Activated CD4-positive, alpha-beta T cell treated with anti-CD3 and anti-CD28 coated beads, Interleukin-2, amount 10 ng/mL, durations not matched to agents 24 days and 14 days (primary cell): ENCODE measurements around the gene SLC44A4. TPM values are rescaled to one million over a fixed set of nuclear protein-coding genes. Genes with fewer than 3 reads are reported as not detected.
"Not testable (repeated sequence)": the region's sequence is repeated elsewhere in the genome, so short reads cannot be mapped to it uniquely, and the experiment has no call there.

ENCODE experiments used
- DNase-seq: peaks from one replicate; pipeline ENCODE4 v3.0.0; 2022
- H3K27ac Mint-ChIP-seq: one replicate; pipeline ENCODE4 v1.8.0; 2022; ENCODE audit warnings: mild to moderate bottlenecking, mixed read lengths
- H3K27me3 Mint-ChIP-seq: one replicate; pipeline ENCODE4 v1.8.0; 2022; ENCODE audit warnings: mixed read lengths
- H3K36me3 Mint-ChIP-seq: one replicate; pipeline ENCODE4 v1.8.0; 2022; ENCODE audit warnings: low read depth, mild to moderate bottlenecking, mixed read lengths
- H3K4me1 Mint-ChIP-seq: one replicate; pipeline ENCODE4 v1.8.0; 2021; ENCODE audit warnings: mixed read lengths
- H3K4me3 Mint-ChIP-seq: one replicate; pipeline ENCODE4 v1.8.0; 2022; ENCODE audit warnings: mild to moderate bottlenecking, moderate library complexity, mixed read lengths
- H3K9me3 Mint-ChIP-seq: one replicate; pipeline ENCODE4 v1.8.0; 2021; ENCODE audit warnings: mixed read lengths
- intact Hi-C: fragments of 100-400 bp; cut with micrococcal nuclease; formaldehyde crosslinking; loops from one replicate; pipeline ENCODE4 v1.15.1; 2023
- total RNA-seq: library from RNA; stranded (reverse); gene quantifications from 2 replicates; pipeline ENCODE4 v1.2.3, GENCODE V29; 2022

Gene SLC44A4
- total RNA-seq, 1 donor from 2014 or later: not detected

GRCh38 chr6:31880616-31881015 lies 1.8 kb upstream of the SLC44A4 start:
- H3K4me3 Mint-ChIP-seq: no peak overlapping the region
- DNase-seq: no peak
- H3K36me3 Mint-ChIP-seq: peaks cover 38% of the 10 kb centered on the region
- H3K4me1 Mint-ChIP-seq: no peaks in the 10 kb centered on the region
- intact Hi-C loops: no loop called here
- H3K9me3 Mint-ChIP-seq: no peaks in the 10 kb centered on the region
- no peaks in the 10 kb centered on the region for H3K27me3 Mint-ChIP-seq
- H3K27ac Mint-ChIP-seq: no peak overlapping the region

- Mint-ChIP-seq H3K4me3 (no peak overlapping the region), H3K27me3 (no peaks in the 10 kb centered on the region), H3K9me3 (no peaks in the 10 kb centered on the region), H3K36me3 (peaks cover 33% of the 10 kb centered on the region), H3K4me1 (no peaks in the 10 kb centered on the region), H3K27ac (no peak overlapping the region)
- no peak for DNase-seq
- intact Hi-C loops: no loop called here
Observed at GRCh38 chr6:31879901-31880300, 1.1 kb upstream of the SLC44A4 start.

DNA sequence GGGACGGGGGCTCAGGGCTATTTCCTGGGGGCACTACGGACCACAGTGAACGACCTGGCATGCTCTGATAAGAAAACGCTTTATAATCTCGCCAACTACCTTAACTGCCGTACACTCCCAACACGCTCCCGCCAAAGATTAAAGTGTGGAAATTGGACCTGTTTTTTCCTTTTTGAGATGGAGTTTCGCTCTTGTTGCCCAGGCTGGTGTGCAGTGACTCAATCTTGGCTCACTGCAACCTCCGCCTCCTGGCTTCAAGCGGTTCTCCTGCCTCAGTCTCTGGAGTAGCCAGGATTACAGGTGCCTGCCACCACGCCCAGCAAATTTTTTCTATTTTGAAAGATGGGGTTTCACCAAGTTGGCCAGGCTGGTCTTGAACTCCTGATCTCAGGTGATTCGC lies 346 bp upstream of the SLC44A4 start:
- Mint-ChIP-seq H3K4me1 (peaks cover 2% of the 10 kb centered on the region), H3K27me3 (no peaks in the 10 kb centered on the region)

DNA sequence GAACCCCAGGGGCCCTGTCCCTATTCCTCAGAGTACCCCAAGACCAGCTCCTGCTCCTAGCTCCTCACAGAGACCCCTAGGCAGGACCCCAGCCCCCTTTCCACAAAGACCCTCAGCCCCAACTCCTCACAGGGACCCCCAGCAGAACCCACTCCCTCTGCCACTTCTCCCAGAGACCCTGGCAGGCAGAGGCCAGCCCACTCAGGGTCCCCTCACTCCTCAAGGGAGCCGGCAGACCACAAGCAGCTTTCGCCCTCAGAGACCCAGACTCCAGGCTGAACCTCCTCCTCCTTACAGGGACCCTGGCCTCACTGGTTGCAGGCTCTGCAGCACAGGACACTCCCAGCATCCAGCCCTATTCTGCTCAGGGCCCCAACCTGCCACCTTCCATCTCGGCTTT lies 575 bp downstream of the SLC44A4 start:
- H3K36me3 Mint-ChIP-seq: peaks cover 28% of the 10 kb centered on the region
- H3K27me3 Mint-ChIP-seq: no peaks in the 10 kb centered on the region
- H3K27ac Mint-ChIP-seq: no peak overlapping the region
- H3K9me3 Mint-ChIP-seq: no peaks in the 10 kb centered on the region
- H3K4me3 Mint-ChIP-seq: no peak overlapping the region
- intact Hi-C loops: no loop called here
- no peak for DNase-seq
- H3K4me1 Mint-ChIP-seq: peaks cover 2% of the 10 kb centered on the region

More for the DNA sequence above, 346 bp upstream of the SLC44A4 start:
- Mint-ChIP-seq H3K27ac (no peak overlapping the region), H3K4me3 (no peak overlapping the region), H3K9me3 (no peaks in the 10 kb centered on the region), H3K36me3 (peaks cover 31% of the 10 kb centered on the region)
- DNase-seq: no peak
- intact Hi-C loops: no loop called here

DNA sequence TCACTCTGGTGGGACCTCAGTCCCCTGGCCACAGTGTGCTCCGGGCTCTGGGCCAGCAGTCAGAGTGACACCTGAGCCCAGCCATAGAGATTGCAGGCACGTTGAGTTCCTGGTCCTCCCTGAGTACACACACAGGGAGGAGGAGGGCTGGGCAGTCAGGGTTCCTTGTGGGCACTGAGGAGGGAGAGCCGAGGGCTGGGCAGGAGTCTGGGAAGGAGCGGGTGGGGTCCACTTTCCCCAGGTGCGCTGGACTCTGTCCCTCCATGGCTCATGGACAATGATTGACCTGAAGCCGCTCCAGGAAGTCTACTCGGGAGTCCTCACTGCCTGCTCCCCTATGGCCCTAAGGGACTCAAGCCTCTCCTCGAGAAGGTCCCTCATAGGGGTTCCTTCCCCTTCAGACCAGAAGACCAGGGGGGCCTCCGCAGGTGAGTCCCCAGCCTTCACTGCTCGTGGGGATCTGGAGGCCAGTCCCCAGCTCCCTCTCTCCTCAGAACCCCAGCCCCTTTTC lies 1.1 kb downstream of the SLC44A4 start:
- Mint-ChIP-seq H3K27me3 (no peaks in the 10 kb centered on the region), H3K27ac (no peak overlapping the region)

GRCh38 chr6:31877125-31877650 lies 1.6 kb downstream of the SLC44A4 start:
- DNase-seq: no peak
- H3K4me1 Mint-ChIP-seq: peaks cover 2% of the 10 kb centered on the region
- no peaks in the 10 kb centered on the region for H3K9me3 Mint-ChIP-seq
- no peak overlapping the region for H3K4me3 Mint-ChIP-seq
- no peak overlapping the region for H3K27ac Mint-ChIP-seq
- peaks cover 20% of the 10 kb centered on the region for H3K36me3 Mint-ChIP-seq
- intact Hi-C loops: no loop called here
- no peaks in the 10 kb centered on the region for H3K27me3 Mint-ChIP-seq

More for the DNA sequence above, 1.1 kb downstream of the SLC44A4 start:
- Mint-ChIP-seq H3K9me3 (no peaks in the 10 kb centered on the region), H3K4me3 (no peak overlapping the region), H3K36me3 (peaks cover 24% of the 10 kb centered on the region), H3K4me1 (peaks cover 2% of the 10 kb centered on the region)
- intact Hi-C loops: no loop called here
- no peak for DNase-seq

GRCh38 chr6:31876357-31876756 lies 2.4 kb downstream of the SLC44A4 start:
- DNase-seq: no peak
- intact Hi-C loops: no loop called here
- Mint-ChIP-seq H3K4me3 (no peak overlapping the region), H3K36me3 (peaks cover 14% of the 10 kb centered on the region), H3K4me1 (peaks cover 2% of the 10 kb centered on the region), H3K27me3 (peaks cover 2% of the 10 kb centered on the region), H3K9me3 (no peaks in the 10 kb centered on the region), H3K27ac (no peak overlapping the region)

DNA sequence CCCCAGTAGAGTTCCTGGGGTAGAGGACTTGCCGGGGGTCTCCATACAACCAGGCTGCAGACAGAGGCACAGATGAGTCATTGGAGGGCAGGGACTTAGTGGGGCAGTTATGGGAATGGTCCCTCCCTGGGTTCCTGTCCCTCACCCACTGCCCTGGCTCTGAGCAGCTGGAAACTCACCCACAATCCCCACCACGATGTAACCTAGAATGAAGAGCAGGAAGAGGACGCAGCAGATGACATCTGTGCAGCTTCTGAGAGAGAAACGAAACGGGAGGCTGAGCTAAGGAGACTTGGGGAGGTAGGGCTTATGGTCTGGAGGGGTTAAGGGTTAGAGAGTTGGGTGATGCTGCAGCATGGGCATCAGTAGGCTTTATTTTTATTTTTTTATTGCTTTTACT lies 2.9 kb downstream of the SLC44A4 start:
- Mint-ChIP-seq H3K4me3 (no peak overlapping the region), H3K36me3 (peaks cover 9% of the 10 kb centered on the region), H3K9me3 (no peaks in the 10 kb centered on the region), H3K27me3 (peaks cover 2% of the 10 kb centered on the region), H3K4me1 (peaks cover 6% of the 10 kb centered on the region), H3K27ac (no peak overlapping the region)
- intact Hi-C loops: no loop called here
- no peak for DNase-seq

DNA sequence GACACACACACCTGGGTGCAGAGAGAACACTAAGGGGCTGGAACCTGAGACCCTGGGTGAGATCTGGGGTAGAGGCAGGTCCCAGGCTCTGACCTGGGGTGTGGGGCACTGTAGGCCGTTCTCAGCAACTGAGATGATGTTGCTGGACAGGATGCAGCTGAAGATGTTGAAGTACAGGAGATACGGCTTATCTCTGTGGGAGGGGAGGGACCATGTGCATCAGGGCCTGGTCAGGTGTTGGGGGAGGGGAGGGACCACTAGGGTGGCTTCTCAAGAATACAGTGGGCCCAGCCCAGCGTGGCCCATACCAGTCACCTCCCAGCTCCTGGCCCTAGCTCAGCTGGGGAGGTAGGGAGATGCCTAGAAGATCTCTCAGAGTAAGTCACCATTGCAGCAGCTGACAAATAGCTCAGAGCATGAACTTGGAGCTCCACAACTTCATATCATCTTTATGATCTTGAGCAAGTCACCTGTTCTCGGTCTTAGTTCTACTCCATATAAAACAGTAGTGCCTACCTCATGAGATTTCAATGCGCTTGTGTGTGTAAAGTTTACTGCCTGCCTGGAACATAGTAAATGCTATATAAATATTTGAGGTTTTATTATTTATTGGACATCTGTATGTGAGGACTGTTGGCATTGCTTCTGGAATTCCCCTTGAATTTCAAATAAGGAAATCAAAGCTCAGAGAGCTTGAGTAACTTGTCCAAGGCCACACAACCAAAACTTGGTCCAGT lies 3.8 kb downstream of the SLC44A4 start:
- intact Hi-C loops: no loop called here
- Mint-ChIP-seq H3K9me3 (no peaks in the 10 kb centered on the region), H3K4me1 (peaks cover 6% of the 10 kb centered on the region), H3K27ac (no peak overlapping the region), H3K36me3 (peaks cover 5% of the 10 kb centered on the region), H3K4me3 (no peak overlapping the region), H3K27me3 (peaks cover 2% of the 10 kb centered on the region)
- no peak for DNase-seq

DNA sequence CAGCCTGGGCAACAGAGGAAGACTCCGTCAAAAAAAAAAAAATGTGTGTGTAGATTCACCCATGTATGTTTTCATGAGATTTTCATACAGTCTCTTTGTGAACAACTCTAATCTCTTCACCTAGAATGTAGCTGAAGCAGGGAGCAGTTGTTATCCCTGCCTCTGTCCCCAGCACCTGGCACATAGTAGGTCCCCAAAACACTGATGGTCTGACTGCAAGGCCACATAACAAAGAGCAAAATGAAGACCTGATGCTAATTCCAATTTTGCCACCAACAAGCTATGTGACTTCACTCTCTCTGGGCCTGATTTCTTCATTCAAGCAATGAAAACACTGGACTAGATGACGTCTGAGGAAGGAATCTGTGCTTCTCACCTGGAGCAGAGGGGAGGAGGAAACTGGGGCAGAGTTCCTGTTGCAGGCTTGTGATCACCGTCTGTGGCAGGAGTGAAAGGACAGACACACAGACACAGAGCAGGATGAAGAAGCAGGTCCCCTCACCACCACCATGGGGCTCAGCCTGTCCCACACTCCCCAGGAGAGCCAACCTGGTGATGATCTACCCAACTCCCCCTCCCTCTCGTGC lies 4.6 kb downstream of the SLC44A4 start:
- intact Hi-C loops: no loop called here
- H3K27ac Mint-ChIP-seq: no peak overlapping the region
- H3K4me3 Mint-ChIP-seq: no peak overlapping the region
- no peak for DNase-seq
- H3K36me3 Mint-ChIP-seq: no peaks in the 10 kb centered on the region
- peaks cover 2% of the 10 kb centered on the region for H3K27me3 Mint-ChIP-seq
- peaks cover 6% of the 10 kb centered on the region for H3K4me1 Mint-ChIP-seq
- no peaks in the 10 kb centered on the region for H3K9me3 Mint-ChIP-seq

DNA sequence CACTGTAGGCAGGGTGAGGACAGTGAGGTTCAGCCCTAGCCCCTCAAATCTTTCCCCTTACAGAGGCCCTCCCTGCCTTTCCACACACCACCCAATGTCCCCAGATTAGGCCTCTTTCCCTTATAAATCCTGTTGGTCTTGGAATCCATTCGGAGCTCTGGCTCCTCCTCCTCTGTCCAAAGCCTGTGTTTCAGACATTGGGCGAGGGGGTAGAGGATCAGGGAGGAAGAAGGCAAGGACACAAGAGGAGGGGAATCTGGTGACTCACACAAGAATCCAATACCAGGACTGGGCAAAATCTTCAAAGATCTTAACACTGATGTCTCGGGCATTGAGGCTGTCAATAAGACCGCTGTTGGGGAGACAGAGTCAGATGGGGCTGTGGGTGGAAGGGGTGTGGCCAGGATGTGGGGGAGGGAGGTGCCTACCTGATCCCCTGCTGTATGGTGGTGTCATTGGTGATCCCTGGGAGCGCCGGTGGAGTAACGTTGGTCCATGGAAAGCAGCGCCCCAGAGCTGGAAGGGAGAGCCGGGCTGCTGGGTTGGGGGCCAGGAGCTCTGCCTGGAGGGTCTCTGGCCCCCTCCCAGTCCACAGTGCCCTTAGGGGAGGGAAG lies 7.6 kb downstream of the SLC44A4 start:
- H3K27me3 Mint-ChIP-seq: peaks cover 2% of the 10 kb centered on the region
- no peak overlapping the region for H3K27ac Mint-ChIP-seq
- H3K9me3 Mint-ChIP-seq: no peaks in the 10 kb centered on the region
- H3K36me3 Mint-ChIP-seq: no peaks in the 10 kb centered on the region
- DNase-seq: no peak
- H3K4me3 Mint-ChIP-seq: no peak overlapping the region
- intact Hi-C loops: no loop called here
- H3K4me1 Mint-ChIP-seq: peaks cover 6% of the 10 kb centered on the region

GRCh38 chr6:31870385-31870921 lies 8.3 kb downstream of the SLC44A4 start:
- no peaks in the 10 kb centered on the region for H3K9me3 Mint-ChIP-seq
- no peak for DNase-seq
- H3K4me1 Mint-ChIP-seq: peaks cover 6% of the 10 kb centered on the region
- intact Hi-C loops: no loop called here
- no peak overlapping the region for H3K27ac Mint-ChIP-seq
- H3K36me3 Mint-ChIP-seq: no peaks in the 10 kb centered on the region
- H3K27me3 Mint-ChIP-seq: peaks cover 2% of the 10 kb centered on the region
- no peak overlapping the region for H3K4me3 Mint-ChIP-seq

DNA sequence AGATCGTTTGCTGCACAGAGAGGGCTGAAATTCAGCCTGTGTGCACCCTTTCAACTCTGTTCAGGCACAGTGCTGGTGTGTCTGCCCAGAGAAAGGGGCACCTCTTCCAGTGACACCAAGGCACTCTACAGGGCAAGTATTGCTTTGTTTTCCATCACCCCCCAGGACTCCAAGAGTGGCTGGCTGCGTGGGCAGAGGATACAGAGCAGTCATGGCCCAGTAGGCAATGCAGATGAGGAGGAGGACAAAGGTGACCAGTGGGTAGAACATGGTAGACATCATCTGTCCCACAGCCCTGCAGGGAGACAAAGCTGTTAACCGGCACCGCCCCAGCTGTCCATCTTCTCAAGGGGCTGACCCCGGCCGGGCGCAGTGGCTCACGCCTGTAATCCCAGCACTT lies 9.5 kb downstream of the SLC44A4 start:
- intact Hi-C loops: loop anchor here (10.0 kb wide), 1 partner anchor 325 kb away; the partner anchor contains the start of genes ATP6V1G2, DDX39B and NFKBIL1
- Mint-ChIP-seq H3K27ac (no peak overlapping the region), H3K9me3 (no peaks in the 10 kb centered on the region), H3K36me3 (no peaks in the 10 kb centered on the region), H3K4me1 (peaks cover 8% of the 10 kb centered on the region), H3K4me3 (no peak overlapping the region), H3K27me3 (peaks cover 2% of the 10 kb centered on the region)
- no peak for DNase-seq

- not testable (repeated sequence) for H3K27me3 Mint-ChIP-seq, H3K4me1 Mint-ChIP-seq, H3K36me3 Mint-ChIP-seq, H3K4me3 Mint-ChIP-seq, H3K9me3 Mint-ChIP-seq, H3K27ac Mint-ChIP-seq, DNase-seq
- intact Hi-C loops: loop anchor here (10.0 kb wide), 1 partner anchor 324 kb away; the partner anchor contains the start of genes ATP6V1G2, DDX39B and NFKBIL1
Observed at GRCh38 chr6:31868658-31868971, 10.2 kb downstream of the SLC44A4 start.
